Neural cell (in vitro differentiated cells): ENCODE data around the gene GUCY1A2. TPM values are rescaled to one million over a fixed set of nuclear protein-coding genes. Genes with fewer than 3 reads are reported as not detected.

Experiments used
- H2AFZ ChIP-seq: fragments of 200-600, 300-800 bp; sonication (generic), shearing (Covaris generic); 2 replicates; pipeline ENCODE4 v1.6.0; 2014; ENCODE audit warnings: low read depth, mild to moderate bottlenecking, antibody characterized with exemption, low read length, moderate library complexity
- H3F3A ChIP-seq: fragments of 200-600 bp; shearing (Covaris generic); 2 replicates; pipeline ENCODE4 v1.6.1; 2016; ENCODE audit warnings: mild to moderate bottlenecking, moderate library complexity, mixed read lengths, antibody characterized with exemption, low read length; ENCODE audit not compliant: insufficient read depth, poor library complexity, severe bottlenecking
- H3K27ac ChIP-seq: fragments of 200-600, 300-800 bp; sonication (generic), shearing (Covaris generic); 2 replicates; pipeline ENCODE4 v1.5.1; 2014; ENCODE audit warnings: mild to moderate bottlenecking, low read length, moderate library complexity
- H3K27me3 ChIP-seq: fragments of 300-800, 200-600 bp; sonication (generic), shearing (Covaris generic); 2 replicates; pipeline ENCODE4 v1.6.0; 2014; ENCODE audit warnings: mild to moderate bottlenecking, low read depth, low read length, moderate library complexity; ENCODE audit not compliant: insufficient read depth
- H3K36me3 ChIP-seq: fragments of 300-800, 200-600 bp; sonication (generic), shearing (Covaris generic); 2 replicates; pipeline ENCODE4 v1.5.1; 2014; ENCODE audit warnings: mild to moderate bottlenecking, antibody characterized with exemption, low read length, moderate library complexity; ENCODE audit not compliant: insufficient read depth
- H3K4me2 ChIP-seq: fragments of 300-800, 200-600 bp; sonication (generic), shearing (Covaris generic); 2 replicates; pipeline ENCODE4 v1.6.0; 2014; ENCODE audit warnings: mild to moderate bottlenecking, low read length
- H3K4me3 ChIP-seq: fragments of 300-800, 200-600 bp; sonication (generic), shearing (Covaris generic); 2 replicates; pipeline ENCODE4 v1.5.1; 2014; ENCODE audit warnings: mild to moderate bottlenecking, low read length, moderate library complexity
- H3K79me2 ChIP-seq: fragments of 200-600 bp; shearing (Covaris generic); replicated peaks from 2 replicates; pipeline ENCODE4 v1.6.0; 2014; ENCODE audit warnings: mild to moderate bottlenecking, low read length, moderate library complexity; ENCODE audit not compliant: insufficient read depth
- H3K9ac ChIP-seq: fragments of 300-800, 200-600 bp; sonication (generic), shearing (Covaris generic); 2 replicates; pipeline ENCODE4 v1.6.1; 2016; ENCODE audit warnings: mild to moderate bottlenecking, low read length, mixed read lengths
- H3K9me2 ChIP-seq: fragments of 200-600 bp; shearing (Covaris generic); 2 replicates; pipeline ENCODE4 v1.6.1; 2016; ENCODE audit warnings: mild to moderate bottlenecking, low read length, mixed read lengths; ENCODE audit not compliant: insufficient read depth
- H3K9me3 ChIP-seq: fragments of 200-600, 300-800 bp; sonication (generic), shearing (Covaris generic); 2 replicates; pipeline ENCODE4 v1.6.1; 2016; ENCODE audit warnings: mild to moderate bottlenecking, mixed run types, low read length, moderate library complexity, mixed read lengths
- H4K20me1 ChIP-seq: fragments of 200-600 bp; shearing (Covaris generic); 2 replicates; pipeline ENCODE4 v1.6.1; 2016; ENCODE audit warnings: mild to moderate bottlenecking, mixed run types; ENCODE audit not compliant: insufficient read depth
- EP300 ChIP-seq: fragments of 450-650 bp; conservative IDR thresholded peaks from 2 replicates; pipeline ENCODE4 v1.6.1; 2014; ENCODE audit warnings: antibody characterized with exemption, mild to moderate bottlenecking, moderate library complexity; ENCODE audit not compliant: poor library complexity, severe bottlenecking
- EZH2 ChIP-seq: fragments of 200-600, 300-800 bp; shearing (Covaris generic), sonication (generic); IDR thresholded peaks from 2 replicates; pipeline ENCODE4 v1.6.1; 2014; ENCODE audit warnings: antibody characterized with exemption, low read length, borderline replicate concordance, mild to moderate bottlenecking; ENCODE audit not compliant: insufficient read depth, poor library complexity, severe bottlenecking
- MXI1 ChIP-seq: fragments of 450-650 bp; conservative IDR thresholded peaks from 2 replicates; pipeline ENCODE4 v1.6.1; 2014; ENCODE audit warnings: antibody characterized with exemption, mild to moderate bottlenecking; ENCODE audit not compliant: poor library complexity, severe bottlenecking
- POLR2AphosphoS5 ChIP-seq: IDR thresholded peaks from 2 replicates; pipeline ENCODE4 v1.6.1; 2012
- RAD21 ChIP-seq: fragments of 450-650 bp; conservative IDR thresholded peaks from 2 replicates; pipeline ENCODE4 v1.6.1; 2014; ENCODE audit warnings: antibody characterized with exemption, mild to moderate bottlenecking, moderate library complexity
- SMC3 ChIP-seq: fragments of 450-650 bp; conservative IDR thresholded peaks from 2 replicates; pipeline ENCODE4 v1.6.1; 2014; ENCODE audit warnings: antibody characterized with exemption, mild to moderate bottlenecking, moderate library complexity; ENCODE audit not compliant: poor library complexity
- TAF1 ChIP-seq: IDR thresholded peaks from 2 replicates; pipeline ENCODE4 v1.6.1; 2012; ENCODE audit warnings: low read depth
- polyA plus RNA-seq: library from polyadenylated mRNA; depleted of rRNA; stranded (reverse); fragments of >200 nt; gene quantifications from 2 replicates; pipeline ENCODE4 v1.2.3, GENCODE V29; 2014
- TF ChIP-seq, protein P1 (sequence below): IDR thresholded peaks from 2 replicates; pipeline ENCODE4 v1.6.1; 2012; ENCODE audit warnings: borderline replicate concordance
- TF ChIP-seq, protein P2 (sequence below): fragments of 450-650 bp; IDR thresholded peaks from 2 replicates; pipeline ENCODE4 v1.5.1; 2014; ENCODE audit warnings: antibody characterized with exemption, mild to moderate bottlenecking, moderate library complexity; ENCODE audit not compliant: poor library complexity, severe bottlenecking

GUCY1A2 gene
- polyA plus RNA-seq, 1 donor from 2014 or later = 5.1 TPM

DNA sequence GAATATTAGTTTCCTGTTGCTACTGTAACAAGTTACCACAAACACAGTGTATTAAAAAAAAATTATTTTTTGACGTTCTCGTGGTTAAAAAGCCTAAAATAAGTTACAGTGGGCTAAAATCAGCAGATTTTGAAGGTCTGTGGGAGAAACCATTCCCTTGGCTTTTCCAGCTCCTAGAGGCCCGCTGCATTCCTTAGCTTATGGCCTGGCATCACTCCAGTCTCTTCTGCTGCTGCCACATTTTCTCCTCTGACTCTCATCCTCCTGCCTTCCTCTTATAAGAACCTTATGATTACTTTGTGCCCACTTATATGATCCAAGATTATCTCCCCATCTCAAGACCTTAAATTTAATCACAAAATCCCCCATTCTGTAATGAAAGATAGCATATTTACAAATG is 392.7 kb downstream of the GUCY1A2 start:
- Histone ChIP-seq H3F3A (no peaks in the 10 kb centered on the region), H2AFZ (no peak overlapping the region)
- TF ChIP-seq TAF1 (no peak), POLR2AphosphoS5 (no peak), SMC3 (no peak), MXI1 (no peak), EZH2 (no peak), RAD21 (no peak), EP300 (no peak)
- TF ChIP-seq, protein P1, sequence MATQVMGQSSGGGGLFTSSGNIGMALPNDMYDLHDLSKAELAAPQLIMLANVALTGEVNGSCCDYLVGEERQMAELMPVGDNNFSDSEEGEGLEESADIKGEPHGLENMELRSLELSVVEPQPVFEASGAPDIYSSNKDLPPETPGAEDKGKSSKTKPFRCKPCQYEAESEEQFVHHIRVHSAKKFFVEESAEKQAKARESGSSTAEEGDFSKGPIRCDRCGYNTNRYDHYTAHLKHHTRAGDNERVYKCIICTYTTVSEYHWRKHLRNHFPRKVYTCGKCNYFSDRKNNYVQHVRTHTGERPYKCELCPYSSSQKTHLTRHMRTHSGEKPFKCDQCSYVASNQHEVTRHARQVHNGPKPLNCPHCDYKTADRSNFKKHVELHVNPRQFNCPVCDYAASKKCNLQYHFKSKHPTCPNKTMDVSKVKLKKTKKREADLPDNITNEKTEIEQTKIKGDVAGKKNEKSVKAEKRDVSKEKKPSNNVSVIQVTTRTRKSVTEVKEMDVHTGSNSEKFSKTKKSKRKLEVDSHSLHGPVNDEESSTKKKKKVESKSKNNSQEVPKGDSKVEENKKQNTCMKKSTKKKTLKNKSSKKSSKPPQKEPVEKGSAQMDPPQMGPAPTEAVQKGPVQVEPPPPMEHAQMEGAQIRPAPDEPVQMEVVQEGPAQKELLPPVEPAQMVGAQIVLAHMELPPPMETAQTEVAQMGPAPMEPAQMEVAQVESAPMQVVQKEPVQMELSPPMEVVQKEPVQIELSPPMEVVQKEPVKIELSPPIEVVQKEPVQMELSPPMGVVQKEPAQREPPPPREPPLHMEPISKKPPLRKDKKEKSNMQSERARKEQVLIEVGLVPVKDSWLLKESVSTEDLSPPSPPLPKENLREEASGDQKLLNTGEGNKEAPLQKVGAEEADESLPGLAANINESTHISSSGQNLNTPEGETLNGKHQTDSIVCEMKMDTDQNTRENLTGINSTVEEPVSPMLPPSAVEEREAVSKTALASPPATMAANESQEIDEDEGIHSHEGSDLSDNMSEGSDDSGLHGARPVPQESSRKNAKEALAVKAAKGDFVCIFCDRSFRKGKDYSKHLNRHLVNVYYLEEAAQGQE = no peak
- TF ChIP-seq, protein P2, sequence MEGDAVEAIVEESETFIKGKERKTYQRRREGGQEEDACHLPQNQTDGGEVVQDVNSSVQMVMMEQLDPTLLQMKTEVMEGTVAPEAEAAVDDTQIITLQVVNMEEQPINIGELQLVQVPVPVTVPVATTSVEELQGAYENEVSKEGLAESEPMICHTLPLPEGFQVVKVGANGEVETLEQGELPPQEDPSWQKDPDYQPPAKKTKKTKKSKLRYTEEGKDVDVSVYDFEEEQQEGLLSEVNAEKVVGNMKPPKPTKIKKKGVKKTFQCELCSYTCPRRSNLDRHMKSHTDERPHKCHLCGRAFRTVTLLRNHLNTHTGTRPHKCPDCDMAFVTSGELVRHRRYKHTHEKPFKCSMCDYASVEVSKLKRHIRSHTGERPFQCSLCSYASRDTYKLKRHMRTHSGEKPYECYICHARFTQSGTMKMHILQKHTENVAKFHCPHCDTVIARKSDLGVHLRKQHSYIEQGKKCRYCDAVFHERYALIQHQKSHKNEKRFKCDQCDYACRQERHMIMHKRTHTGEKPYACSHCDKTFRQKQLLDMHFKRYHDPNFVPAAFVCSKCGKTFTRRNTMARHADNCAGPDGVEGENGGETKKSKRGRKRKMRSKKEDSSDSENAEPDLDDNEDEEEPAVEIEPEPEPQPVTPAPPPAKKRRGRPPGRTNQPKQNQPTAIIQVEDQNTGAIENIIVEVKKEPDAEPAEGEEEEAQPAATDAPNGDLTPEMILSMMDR = no peak

DNA sequence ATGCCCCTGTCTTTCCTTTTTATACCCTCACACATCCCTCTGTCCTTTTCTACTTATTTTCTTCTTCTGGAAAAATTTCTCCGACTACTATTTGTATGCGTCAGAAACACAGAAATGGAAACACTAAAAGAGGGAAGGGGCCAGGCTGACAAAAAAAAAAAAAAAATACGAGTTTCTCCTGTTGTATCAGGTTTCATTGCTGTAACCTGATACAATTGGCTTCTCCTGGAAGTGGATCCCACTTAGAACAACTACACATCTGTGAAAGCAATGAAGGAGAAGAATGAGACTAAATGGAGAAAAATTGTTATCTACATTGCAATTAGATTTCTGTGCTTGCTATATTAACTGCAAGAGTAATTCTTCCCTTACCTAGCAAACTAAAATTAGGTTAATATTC is 393.9 kb downstream of the GUCY1A2 start:
- H3K4me2 ChIP-seq = no peak overlapping the region
- TF ChIP-seq, protein P2 = no peak
- TF ChIP-seq, protein P1 = no peak
- TF ChIP-seq EZH2 (no peak), POLR2AphosphoS5 (no peak), TAF1 (no peak)
- H3K79me2 ChIP-seq = no peaks in the 10 kb centered on the region
- no peaks in the 10 kb centered on the region for H3K27me3 ChIP-seq
- no peaks in the 10 kb centered on the region for H3K9me3 ChIP-seq
- no peak overlapping the region for H3K9ac ChIP-seq
- no peaks in the 10 kb centered on the region for H3K9me2 ChIP-seq
- H3K4me3 ChIP-seq = no peak overlapping the region
- H4K20me1 ChIP-seq = no peaks in the 10 kb centered on the region
- no peaks in the 10 kb centered on the region for H3F3A ChIP-seq
- no peaks in the 10 kb centered on the region for H3K36me3 ChIP-seq
- no peak overlapping the region for H2AFZ ChIP-seq
- H3K27ac ChIP-seq = no peak overlapping the region

More for the DNA sequence above, 392.7 kb downstream of the GUCY1A2 start:
- H3K27ac ChIP-seq = no peak overlapping the region
- H3K9me3 ChIP-seq = no peaks in the 10 kb centered on the region
- H4K20me1 ChIP-seq = no peaks in the 10 kb centered on the region
- H3K36me3 ChIP-seq = no peaks in the 10 kb centered on the region
- no peaks in the 10 kb centered on the region for H3K9me2 ChIP-seq
- no peak overlapping the region for H3K9ac ChIP-seq
- H3K4me3 ChIP-seq = no peak overlapping the region
- H3K4me2 ChIP-seq = no peak overlapping the region
- H3K79me2 ChIP-seq = no peaks in the 10 kb centered on the region
- no peaks in the 10 kb centered on the region for H3K27me3 ChIP-seq
